Activated T-cell treated with anti-CD3 and anti-CD28 coated beads for 4 hours (primary cell): ENCODE data around the gene EID1.
A peak's percentile ranks its signal among the peaks of the same experiment; 100 is the strongest.
"Not testable (repeated sequence)": the region's sequence is repeated elsewhere in the genome, so short reads cannot be mapped to it uniquely, and the experiment has no call there.

Source experiments
- DNase-seq: peaks from one replicate; pipeline ENCODE4 v3.0.0-alpha.2; 2020

The EID1 gene

GRCh38 chr15:48877630-48878595 is at the start of gene EID1:
Gene EID1, plus strand, starts transcription at chr15:48878134. Its CDS starts 43 bp downstream, at chr15:48878177.
- peak; percentile 88 for DNase-seq

GRCh38 chr15:48828471-48828870 is 49.5 kb upstream of the EID1 start:
- no peak for DNase-seq

DNA sequence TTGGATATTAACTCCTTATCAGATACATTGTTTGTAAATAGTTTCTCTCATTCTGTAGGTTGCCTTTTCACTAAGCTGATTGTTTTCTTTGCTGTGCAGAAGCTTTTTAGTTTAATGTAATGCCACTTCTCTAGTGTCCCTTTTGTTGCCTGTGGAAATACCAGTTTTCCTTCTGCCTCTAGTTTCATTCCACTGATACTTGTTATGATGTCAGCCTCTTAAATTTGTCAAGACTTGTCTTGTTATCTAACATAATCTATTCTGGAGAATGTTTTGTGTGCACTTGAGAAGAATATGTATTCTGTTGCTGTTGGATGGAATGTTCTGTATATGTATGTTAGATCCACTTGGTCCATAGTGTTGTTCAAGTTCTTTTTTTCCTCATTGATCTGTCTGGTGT is 49.0 kb upstream of the EID1 start:
- no peak for DNase-seq

DNA sequence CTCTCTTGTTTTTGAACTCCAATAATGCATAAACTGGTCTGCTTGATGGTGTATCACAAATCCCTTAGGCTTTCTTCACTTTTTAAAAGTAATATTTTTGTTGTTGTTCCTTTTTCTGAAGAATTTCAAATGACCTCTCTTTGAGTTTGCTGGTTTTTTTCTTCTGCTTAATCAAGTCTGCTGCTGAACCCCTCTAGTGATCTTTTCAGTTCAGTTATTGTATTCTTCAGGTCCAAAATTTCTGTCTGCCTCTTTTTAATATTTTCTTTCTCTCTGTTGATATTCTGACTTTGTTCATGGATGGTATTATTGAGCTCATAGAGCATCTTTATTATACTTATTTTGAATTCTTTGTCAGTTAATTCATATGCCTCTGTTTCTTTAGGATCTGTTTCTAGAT is 45.3 kb upstream of the EID1 start:
- DNase-seq = no peak

DNA sequence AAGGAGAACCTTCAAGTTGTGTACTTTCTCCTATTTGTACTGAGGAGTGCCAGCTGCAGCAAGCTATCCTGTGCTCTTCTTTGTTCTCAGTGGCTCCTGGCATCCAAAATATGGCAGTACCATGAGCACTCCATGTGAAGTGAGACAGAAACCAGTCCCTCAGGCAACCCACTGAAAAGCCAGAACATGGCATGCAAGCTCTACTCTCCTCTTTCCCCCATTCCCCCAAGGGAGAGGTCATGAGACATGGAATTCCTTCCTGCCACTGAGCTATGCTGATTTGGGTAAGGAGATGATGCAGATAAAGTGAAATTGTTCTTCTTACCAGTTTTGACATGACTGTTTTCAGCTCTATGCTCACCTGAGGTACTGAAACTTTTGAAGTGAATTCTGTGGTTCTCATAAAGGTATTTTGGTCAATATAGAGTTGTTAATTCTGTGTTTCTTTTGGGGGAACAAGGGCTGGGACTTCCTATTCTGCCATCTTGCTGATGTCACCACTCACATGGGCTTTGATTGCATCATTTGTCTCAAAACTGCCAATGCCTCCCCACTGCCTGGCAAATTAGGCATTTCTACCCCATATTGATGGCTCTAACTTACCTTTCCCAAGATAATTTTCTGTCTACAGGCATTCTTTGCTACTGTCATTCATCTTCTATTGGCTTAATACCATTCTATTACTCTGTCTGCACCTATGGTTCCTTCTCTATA is 44.3 kb upstream of the EID1 start:
- DNase-seq = no peak

- DNase-seq = no peak
These were observed 43.2 kb upstream of the EID1 start for GRCh38 chr15:48834756-48835155.

DNA sequence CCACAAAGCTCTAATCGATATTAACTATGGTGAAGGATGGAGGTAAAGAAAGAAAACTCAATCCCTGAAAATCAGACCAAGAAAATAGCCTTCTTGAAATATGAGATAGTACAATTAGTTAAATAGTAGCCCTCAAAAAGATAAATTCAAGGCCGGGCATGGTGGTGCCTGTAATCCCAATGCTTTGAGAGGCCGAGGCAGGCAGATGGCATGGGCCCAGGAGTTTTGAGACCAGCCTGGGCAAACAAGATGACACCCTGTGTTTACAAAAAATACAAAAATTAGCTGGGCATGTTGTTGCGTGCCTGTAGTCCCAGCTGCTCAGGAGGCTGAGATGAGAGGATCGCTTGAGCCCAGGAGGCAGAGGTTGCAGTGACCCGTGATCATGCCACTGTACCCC is 35.4 kb upstream of the EID1 start:
- no peak for DNase-seq

DNA sequence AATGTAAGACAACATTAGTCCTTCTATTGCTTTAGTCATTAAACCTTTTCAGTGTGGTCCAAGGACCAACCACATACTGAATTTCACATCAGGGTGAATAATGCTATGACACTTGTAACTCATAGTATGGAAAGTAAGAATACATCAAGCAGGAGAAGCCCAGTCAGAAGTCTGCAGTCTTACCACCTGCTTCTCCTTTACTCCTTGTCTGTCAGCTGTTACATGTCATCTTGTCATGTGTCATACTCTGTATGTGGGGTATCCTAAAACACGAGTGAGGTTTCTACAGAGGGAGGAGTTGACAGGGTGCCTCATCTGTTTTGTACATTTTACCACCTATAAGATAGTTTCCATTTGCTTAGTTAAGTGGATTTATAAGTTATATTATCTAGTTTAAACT is 32.8 kb upstream of the EID1 start:
- DNase-seq = no peak

DNA sequence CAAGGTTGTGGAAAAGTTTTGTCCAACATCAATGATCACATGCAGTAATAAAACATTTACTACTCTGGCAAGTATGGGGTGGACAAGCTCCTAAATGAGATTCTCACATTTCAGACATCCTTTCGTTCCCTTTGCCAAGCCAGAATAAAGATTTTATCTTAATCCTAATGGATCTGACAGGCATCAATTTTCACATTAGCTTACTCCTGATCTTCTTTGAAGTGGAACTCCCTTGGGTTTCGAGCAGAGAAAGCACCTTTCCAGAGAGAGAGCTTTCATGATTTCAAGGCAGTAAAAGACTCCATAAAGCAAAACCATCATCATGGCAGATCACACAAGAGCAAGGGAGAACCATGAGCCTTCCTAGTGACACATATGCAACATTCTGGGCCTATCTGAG is 27.3 kb upstream of the EID1 start:
- DNase-seq = no peak

DNA sequence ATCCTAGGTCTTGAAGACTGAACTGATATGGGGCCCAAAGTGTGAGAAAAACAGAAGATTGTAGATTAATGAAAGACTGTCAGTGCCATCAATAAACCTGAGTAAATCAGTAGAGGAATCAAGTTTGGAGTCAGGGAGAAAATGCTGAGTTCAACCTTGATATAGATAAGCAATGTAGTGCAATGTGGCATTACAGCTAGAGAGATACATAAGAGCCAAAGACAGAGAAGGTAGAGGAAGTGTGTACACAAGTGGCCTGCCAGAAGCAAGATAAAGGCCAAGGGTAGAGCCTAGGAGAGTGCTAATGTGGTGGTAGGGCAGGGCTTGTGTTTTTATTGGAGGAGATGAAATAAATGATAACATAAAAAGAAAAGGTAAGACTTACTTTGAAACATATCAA is 26.0 kb upstream of the EID1 start:
- no peak for DNase-seq

DNA sequence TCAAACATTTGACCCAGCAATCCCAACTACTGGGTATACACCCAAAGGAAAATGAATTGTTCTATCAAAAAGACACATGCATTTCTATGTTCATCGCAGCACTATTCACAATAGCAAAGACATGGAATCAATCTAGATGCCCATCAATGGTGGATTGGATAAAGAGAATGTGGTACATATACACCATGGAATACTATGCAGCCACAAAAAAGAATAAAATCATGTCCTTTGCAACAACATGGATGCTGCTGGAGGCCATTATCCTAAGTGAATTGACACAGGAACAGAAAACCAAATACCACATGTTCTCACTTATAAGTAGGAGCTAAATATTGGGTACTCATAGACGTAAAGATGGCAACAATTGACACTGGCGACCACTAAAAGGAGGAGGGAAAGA is 23.5 kb upstream of the EID1 start:
- not testable (repeated sequence) for DNase-seq

DNA sequence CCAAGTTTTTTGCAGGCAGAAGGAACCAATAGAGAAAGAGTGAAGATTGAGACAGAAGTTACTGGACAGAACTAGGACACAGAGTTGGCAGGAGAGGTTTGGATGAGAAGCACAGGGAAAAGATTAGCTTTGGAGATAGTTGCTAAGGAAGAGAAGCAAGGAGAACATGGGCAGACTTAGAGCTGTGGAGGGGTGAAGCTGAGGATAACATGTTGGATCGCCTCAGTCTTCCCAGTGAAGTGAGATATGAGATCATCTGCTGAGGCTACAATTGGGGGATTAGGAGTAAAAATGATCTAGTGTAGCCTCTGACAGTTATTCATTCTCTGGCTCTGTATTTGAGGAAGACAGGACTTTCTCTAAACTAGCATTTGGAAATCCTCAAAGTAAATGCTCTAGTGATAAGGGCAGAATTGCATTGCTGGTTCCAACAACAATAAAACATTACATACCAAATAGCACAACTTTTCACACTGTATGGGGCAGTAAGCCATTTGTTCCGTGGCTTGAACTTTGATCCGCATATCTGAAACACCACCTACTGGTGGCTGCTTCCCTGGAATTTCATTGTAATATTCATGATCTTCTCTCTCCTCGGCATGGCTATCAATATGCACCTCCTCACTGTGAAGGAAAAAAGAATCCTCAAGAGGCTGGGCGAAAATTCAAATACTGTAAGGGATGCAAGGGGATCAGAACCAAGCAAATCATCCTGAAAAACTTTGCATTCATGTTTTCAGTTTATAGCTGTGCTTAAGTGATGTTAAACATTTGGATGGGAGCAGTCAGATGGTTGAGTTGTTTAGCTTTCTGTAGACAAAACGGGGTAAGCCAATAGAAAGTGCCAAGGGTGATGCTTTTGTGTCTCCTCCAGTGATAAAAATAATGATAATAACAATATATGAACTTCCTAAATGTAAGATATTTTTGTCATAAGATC is 22.2 kb upstream of the EID1 start:
- no peak for DNase-seq

DNA sequence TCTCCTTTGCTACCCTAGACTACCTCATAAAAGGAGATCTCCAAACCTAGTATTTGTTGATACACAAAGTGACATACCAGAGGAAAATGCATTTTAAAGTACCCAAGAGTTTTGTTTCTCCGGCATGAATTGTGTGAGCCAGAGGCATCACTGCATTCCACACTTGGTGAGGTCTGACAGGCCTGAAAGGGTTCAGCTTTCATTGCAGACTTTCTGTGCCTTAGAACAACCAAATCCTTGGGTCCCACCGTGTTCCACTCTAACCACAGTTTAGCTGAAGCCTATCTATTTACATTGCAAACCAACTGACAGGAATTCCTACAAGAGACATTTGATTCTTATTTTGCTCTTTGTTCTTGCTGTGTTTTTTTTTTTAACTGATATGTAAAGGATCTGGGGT is 21.0 kb upstream of the EID1 start:
- DNase-seq = no peak

GRCh38 chr15:48858401-48858800 is 19.5 kb upstream of the EID1 start:
- DNase-seq = no peak

- no peak for DNase-seq
These were observed 18.5 kb upstream of the EID1 start for GRCh38 chr15:48859426-48859825.

GRCh38 chr15:48861813-48862431 is 16.0 kb upstream of the EID1 start:
- peak; percentile 26 for DNase-seq

GRCh38 chr15:48862705-48863104 is 15.2 kb upstream of the EID1 start:
- no peak for DNase-seq

- DNase-seq = no peak
These were observed 12.4 kb upstream of the EID1 start for GRCh38 chr15:48865370-48866079.

DNA sequence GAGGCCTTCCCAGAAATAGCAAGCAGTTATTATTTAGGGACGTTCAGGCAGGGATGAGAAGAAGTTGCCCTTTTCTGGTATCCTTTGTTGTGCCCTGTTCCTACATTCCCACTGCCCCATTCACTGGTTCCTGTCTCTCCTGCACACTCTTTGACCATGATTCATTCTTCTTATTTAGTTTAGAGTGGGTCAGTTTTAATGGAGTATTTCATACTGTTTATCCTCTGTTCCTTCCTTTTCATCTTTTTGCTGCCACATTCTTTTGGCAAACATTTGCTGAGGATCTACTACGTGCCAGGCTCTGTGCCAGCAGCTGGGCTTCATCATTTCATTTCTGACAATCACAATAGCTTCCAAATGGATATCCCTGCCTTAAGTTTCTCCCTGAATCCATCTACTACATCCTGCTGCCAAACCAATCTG is 11.8 kb upstream of the EID1 start:
- DNase-seq = no peak

GRCh38 chr15:48868023-48868422 is 9.9 kb upstream of the EID1 start:
- no peak for DNase-seq

GRCh38 chr15:48868536-48868935 is 9.4 kb upstream of the EID1 start:
- DNase-seq = no peak

- no peak for DNase-seq
These were observed 8.0 kb upstream of the EID1 start for GRCh38 chr15:48869966-48870365.
